ENCODE results near the gene CD6.

Gene CD6

DNA sequence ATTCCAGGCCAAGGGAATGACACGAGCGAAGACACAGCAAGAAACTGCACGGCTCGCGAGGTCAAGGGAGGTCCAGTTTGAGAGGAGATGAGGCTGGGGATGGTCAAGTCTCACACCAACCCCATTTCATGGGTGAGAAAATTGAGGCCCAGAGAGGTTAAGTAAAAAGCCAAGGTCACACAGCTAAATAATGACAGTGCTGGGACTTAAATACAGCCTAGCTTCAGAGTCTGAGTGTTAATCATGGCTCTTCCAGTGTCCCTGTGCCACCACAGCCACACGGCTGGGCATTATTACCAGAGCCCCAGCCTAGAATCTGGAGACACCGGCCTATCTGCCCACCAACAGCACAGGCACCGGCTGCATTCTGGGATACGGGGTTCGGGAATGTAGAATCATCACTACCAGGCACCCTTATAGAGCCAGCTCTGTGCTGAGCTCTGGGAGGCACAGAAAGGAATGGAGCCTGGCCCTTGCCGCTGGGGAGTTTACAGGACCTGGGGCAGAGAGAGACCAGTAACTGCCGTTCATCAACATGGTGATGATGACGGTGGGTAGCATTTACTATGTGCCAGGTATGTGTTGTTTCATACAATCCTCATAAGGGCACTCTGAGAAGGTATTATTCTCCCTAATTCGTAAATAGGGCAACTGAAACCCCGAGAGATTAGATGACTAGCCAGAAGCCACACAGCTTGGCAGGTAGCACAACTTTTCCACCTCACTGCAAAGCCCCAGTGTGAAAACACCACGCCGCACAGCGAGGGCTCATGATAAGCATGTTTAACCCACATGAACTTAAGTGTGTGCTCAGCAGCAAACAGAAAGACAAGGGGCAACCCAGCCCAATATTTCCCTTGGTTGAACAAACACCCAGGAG, 51.8 kb downstream of the CD6 start:
- H3K27ac ChIP-seq (ENCODE audit: low read depth, low read length) = no peak overlapping the region
- no peak overlapping the region for H3K9ac ChIP-seq (ENCODE audit: low read length in 5 of 5)
- H3K4me3 ChIP-seq (ENCODE audit: low read depth in 1 of 5, low read length in 5 of 5) = no peak overlapping the region
- peaks cover 1 to 55% (median 30%) of the 10 kb centered on the region in 5 donors for H3K4me1 ChIP-seq (ENCODE audit: control insufficient read depth in 5 of 5, insufficient read depth in 5 of 5, low read length in 5 of 5)
- H3K9me3 ChIP-seq (ENCODE audit: control insufficient read depth in 5 of 5, low read length in 5 of 5) = peaks cover 0 to 5% (median 2%) of the 10 kb centered on the region in 5 donors
- no peaks in the 10 kb centered on the region for H3K36me3 ChIP-seq (ENCODE audit: control insufficient read depth in 5 of 5, insufficient read depth in 5 of 5, low read length in 5 of 5)
- peaks cover 15 to 33% (median 25%) of the 10 kb centered on the region in 5 donors for H3K27me3 ChIP-seq (ENCODE audit: control insufficient read depth in 5 of 5, insufficient read depth in 4 of 5, low read length in 5 of 5)

DNA sequence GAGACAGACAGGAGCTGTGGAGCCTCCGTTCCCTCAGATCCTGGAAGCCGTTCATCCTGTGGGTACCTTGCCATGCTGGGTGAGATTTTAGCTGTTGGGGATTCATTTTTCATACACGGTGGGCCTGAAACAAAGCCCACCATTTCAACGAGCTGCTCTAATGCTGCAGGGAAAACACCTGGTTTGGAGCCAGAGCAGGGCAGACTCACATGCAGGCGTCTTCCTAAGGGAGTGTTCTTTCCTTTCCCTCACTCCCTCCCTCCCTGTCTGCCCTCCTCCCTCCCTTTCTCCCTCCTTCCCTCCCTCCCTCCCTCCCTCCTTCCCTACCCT, 52.5 kb downstream of the CD6 start:
- no peak overlapping the region for H3K9ac ChIP-seq (ENCODE audit: low read length in 5 of 5)
- H3K27me3 ChIP-seq (ENCODE audit: control insufficient read depth in 5 of 5, insufficient read depth in 4 of 5, low read length in 5 of 5) = peaks cover 15 to 31% (median 23%) of the 10 kb centered on the region in 5 donors

DNA sequence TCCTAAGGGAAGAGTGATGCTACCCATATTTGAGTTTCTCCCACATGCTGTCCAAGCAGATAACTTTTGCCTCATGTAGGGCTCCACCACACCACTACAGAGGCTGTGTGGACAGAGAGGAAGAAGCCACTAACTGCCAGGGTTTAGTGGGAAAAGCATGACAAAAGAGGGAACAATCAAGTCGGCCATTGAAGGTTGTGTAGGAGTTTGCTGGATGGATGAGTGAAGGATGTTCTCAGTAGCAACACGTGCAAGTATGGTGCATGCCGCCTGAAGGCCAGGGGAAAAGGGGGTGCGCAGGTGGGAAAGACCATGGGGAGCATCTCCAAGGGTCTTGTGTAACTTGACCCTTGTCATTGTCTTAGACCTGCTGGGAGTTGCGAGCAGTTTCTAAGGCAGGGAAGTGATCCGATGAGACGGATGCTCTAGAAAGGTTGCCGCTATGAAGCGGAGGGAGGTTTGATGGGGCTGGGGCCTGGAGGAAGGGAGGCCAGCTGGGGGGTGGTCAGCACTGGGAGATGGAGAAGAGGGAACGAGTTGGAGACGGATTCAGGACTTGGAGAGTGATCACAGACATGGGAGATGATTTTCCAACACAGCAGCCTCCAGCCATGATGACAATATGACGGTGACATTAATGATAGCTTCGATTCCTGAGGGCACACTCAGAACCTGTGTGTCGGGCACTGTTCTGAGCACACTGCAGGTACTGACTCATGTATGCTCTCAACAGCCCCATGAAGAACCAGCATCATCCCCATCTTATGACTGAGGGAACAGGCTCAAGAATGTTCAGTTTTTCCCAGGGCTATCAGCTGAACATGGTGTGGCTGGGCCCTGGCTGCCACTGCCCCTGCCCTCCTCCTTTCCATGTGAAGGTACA, 53.7 kb downstream of the CD6 start:
- Histone ChIP-seq H3K27me3 (ENCODE audit: control insufficient read depth in 5 of 5, insufficient read depth in 4 of 5, low read length in 5 of 5) (peaks cover 15 to 30% (median 22%) of the 10 kb centered on the region in 5 donors), H3K36me3 (ENCODE audit: control insufficient read depth in 5 of 5, insufficient read depth in 5 of 5, low read length in 5 of 5) (no peaks in the 10 kb centered on the region), H3K4me1 (ENCODE audit: control insufficient read depth in 5 of 5, insufficient read depth in 5 of 5, low read length in 5 of 5) (peaks cover 2 to 58% (median 33%) of the 10 kb centered on the region in 5 donors), H3K27ac (ENCODE audit: low read depth, low read length) (no peak overlapping the region), H3K4me3 (ENCODE audit: low read depth in 1 of 5, low read length in 5 of 5) (no peak overlapping the region), H3K9me3 (ENCODE audit: control insufficient read depth in 5 of 5, low read length in 5 of 5) (peaks cover 0 to 5% (median 2%) of the 10 kb centered on the region in 5 donors), H3K9ac (ENCODE audit: low read length in 5 of 5) (no peak overlapping the region)

More for the DNA sequence above, 52.5 kb downstream of the CD6 start:
- Histone ChIP-seq H3K27ac (ENCODE audit: low read depth, low read length) (no peak overlapping the region), H3K9me3 (ENCODE audit: control insufficient read depth in 5 of 5, low read length in 5 of 5) (peaks cover 0 to 5% (median 2%) of the 10 kb centered on the region in 5 donors), H3K4me3 (ENCODE audit: low read depth in 1 of 5, low read length in 5 of 5) (no peak overlapping the region), H3K36me3 (ENCODE audit: control insufficient read depth in 5 of 5, insufficient read depth in 5 of 5, low read length in 5 of 5) (no peaks in the 10 kb centered on the region), H3K4me1 (ENCODE audit: control insufficient read depth in 5 of 5, insufficient read depth in 5 of 5, low read length in 5 of 5) (peaks cover 2 to 58% (median 33%) of the 10 kb centered on the region in 5 donors)

DNA sequence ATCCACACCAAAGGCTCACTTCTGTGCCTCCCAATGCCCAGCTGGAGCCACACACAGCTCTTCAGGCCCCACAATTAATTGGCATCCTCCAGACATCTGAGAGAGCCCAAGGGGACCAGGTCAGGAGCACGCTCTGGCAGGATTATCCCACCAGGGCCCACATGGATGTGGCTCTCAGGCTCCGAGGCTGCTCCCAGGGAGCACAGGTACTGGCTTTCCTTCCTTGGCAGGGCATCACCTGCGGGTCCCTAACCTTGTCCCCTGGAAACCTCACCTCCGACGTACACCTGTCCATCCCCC, 54.3 kb downstream of the CD6 start:
- no peak overlapping the region for H3K27ac ChIP-seq (ENCODE audit: low read depth, low read length)
- no peaks in the 10 kb centered on the region for H3K36me3 ChIP-seq (ENCODE audit: control insufficient read depth in 5 of 5, insufficient read depth in 5 of 5, low read length in 5 of 5)
- H3K4me1 ChIP-seq (ENCODE audit: control insufficient read depth in 5 of 5, insufficient read depth in 5 of 5, low read length in 5 of 5) = peaks cover 2 to 58% (median 33%) of the 10 kb centered on the region in 5 donors
- peaks cover 0 to under 1% (median 0%) of the 10 kb centered on the region in 5 donors for H3K9me3 ChIP-seq (ENCODE audit: control insufficient read depth in 5 of 5, low read length in 5 of 5)
- H3K27me3 ChIP-seq (ENCODE audit: control insufficient read depth in 5 of 5, insufficient read depth in 4 of 5, low read length in 5 of 5) = peaks cover 11 to 27% (median 22%) of the 10 kb centered on the region in 5 donors
- no peak overlapping the region for H3K9ac ChIP-seq (ENCODE audit: low read length in 5 of 5)
- no peak overlapping the region for H3K4me3 ChIP-seq (ENCODE audit: low read depth in 1 of 5, low read length in 5 of 5)

DNA sequence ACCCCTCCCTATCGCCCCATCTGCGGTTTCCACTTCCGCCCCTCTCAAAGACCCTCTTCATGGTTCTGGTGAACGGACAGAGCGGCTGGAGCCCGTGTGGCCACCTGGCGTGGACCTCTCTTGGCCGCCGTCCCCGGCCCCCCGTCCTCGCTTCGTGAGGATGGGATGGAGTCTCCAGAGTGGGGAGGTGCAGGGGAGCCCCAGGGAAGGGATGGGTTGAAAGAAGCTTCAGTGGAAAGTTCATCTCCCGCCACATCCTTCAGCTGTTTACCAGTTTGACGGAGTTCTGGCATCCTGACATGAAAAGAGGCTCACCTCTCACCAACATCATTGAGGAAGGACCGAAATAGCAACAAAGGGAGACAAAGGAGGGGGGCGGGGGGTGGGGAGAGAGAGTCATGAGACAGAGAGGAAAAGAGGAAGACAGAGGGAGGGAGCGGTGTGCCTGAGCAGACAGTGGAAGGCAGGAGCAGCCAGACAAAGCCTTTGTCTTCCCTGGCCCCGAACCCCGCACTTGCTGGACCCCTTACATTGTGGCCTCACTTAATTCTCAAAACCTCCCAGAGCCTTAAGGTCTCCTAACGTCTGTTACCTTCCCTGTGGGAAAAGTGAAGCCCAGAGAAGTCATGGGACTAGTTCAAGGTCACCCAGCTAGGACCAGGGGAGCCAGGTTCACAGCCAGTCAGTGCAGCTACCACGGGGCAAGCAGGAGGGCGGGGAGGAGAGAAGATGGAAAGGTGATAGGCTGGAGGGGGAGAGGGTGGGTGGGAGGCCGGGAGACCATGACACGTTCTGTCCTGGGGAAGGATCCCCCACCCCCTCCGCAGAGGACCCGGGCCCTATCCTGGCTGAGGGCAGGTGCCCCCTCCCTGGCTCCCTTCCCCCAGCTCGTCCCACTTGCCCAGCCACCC, 54.9 kb downstream of the CD6 start:
- no peaks in the 10 kb centered on the region for H3K9me3 ChIP-seq (ENCODE audit: control insufficient read depth in 5 of 5, low read length in 5 of 5)
- H3K27ac ChIP-seq (ENCODE audit: low read depth, low read length) = no peak overlapping the region
- peaks cover 10 to 22% (median 18%) of the 10 kb centered on the region in 5 donors for H3K27me3 ChIP-seq (ENCODE audit: control insufficient read depth in 5 of 5, insufficient read depth in 4 of 5, low read length in 5 of 5)
- H3K4me3 ChIP-seq (ENCODE audit: low read depth in 1 of 5, low read length in 5 of 5) = no peak overlapping the region
- H3K4me1 ChIP-seq (ENCODE audit: control insufficient read depth in 5 of 5, insufficient read depth in 5 of 5, low read length in 5 of 5) = peaks cover 2 to 58% (median 31%) of the 10 kb centered on the region in 5 donors
- no peaks in the 10 kb centered on the region for H3K36me3 ChIP-seq (ENCODE audit: control insufficient read depth in 5 of 5, insufficient read depth in 5 of 5, low read length in 5 of 5)
- no peak overlapping the region for H3K9ac ChIP-seq (ENCODE audit: low read length in 5 of 5)

DNA sequence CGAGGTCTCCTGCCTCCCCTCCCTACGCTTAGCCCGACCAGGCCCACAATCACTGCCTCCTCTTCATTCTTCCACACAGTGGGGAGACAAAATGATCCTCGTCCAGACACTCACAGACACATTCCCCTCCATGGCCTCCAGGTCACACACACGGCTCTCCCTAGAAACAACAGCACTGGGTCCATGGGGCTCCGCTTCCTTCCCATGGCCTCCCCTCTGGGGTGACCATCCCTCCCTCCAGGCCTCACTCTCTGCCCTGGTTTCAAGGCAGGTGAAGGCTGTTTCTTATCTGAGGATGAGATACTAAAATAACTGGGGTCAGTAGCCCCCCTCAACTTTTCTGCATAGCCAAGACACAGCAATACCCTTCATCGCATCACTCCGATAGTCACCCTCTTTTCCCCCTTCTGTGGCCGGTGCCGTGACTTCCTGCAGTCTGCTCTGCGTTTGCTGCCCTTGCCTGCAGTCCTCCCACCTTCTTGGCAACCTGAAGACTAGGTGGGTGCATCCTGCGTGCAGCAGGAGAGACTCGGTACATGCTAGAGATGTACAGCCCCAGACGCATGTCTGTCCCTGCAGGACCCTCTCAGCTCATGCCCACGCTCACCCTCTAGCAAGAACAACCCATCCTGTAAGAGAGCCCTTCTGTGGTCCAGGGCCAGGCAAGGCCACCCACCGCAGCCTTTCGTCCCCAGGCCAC, 55.8 kb downstream of the CD6 start:
- no peaks in the 10 kb centered on the region for H3K36me3 ChIP-seq (ENCODE audit: control insufficient read depth in 5 of 5, insufficient read depth in 5 of 5, low read length in 5 of 5)
- peaks cover 2 to 52% (median 28%) of the 10 kb centered on the region in 5 donors for H3K4me1 ChIP-seq (ENCODE audit: control insufficient read depth in 5 of 5, insufficient read depth in 5 of 5, low read length in 5 of 5)
- H3K27me3 ChIP-seq (ENCODE audit: control insufficient read depth in 5 of 5, insufficient read depth in 4 of 5, low read length in 5 of 5) = peaks cover 7 to 15% (median 11%) of the 10 kb centered on the region in 5 donors
- no peak overlapping the region for H3K27ac ChIP-seq (ENCODE audit: low read depth, low read length)
- no peak overlapping the region for H3K4me3 ChIP-seq (ENCODE audit: low read depth in 1 of 5, low read length in 5 of 5)
- H3K9ac ChIP-seq (ENCODE audit: low read length in 5 of 5) = no peak overlapping the region
- no peaks in the 10 kb centered on the region for H3K9me3 ChIP-seq (ENCODE audit: control insufficient read depth in 5 of 5, low read length in 5 of 5)

DNA sequence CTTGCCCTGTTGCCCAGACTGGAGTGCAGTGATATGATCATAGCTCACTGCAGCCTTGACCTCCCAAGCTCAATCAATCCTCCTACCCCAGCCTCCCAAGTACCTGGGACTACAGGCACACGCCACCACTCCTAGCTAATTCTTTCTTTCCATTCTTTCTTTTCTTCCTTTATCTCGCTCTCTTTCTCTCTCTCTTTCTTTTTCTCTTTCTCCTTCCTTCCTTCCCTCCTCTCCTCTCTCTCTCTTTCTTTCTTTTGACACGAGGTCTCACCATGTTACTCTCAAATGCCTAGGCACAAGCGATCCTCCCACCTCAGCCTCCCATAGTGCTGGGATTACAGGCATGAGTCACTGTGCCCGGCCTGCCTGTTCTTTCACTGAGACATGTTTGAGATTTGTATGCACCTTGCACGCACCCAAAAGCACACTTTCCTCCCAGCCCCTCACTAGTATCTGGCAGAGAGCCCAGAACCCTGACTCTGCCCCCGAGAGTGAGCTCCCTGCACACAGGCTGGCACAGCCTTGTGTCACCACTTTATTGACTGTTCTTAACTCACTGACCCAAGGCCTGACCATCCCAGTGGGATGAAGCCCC, 56.8 kb downstream of the CD6 start:
- H3K27ac ChIP-seq (ENCODE audit: low read depth, low read length) = no peak overlapping the region
- no peaks in the 10 kb centered on the region for H3K9me3 ChIP-seq (ENCODE audit: control insufficient read depth in 5 of 5, low read length in 5 of 5)
- H3K4me1 ChIP-seq (ENCODE audit: control insufficient read depth in 5 of 5, insufficient read depth in 5 of 5, low read length in 5 of 5) = peaks cover 0 to 42% (median 20%) of the 10 kb centered on the region in 5 donors
- peaks cover 4 to 15% (median 11%) of the 10 kb centered on the region in 5 donors for H3K27me3 ChIP-seq (ENCODE audit: control insufficient read depth in 5 of 5, insufficient read depth in 4 of 5, low read length in 5 of 5)
- no peaks in the 10 kb centered on the region for H3K36me3 ChIP-seq (ENCODE audit: control insufficient read depth in 5 of 5, insufficient read depth in 5 of 5, low read length in 5 of 5)
- no peak overlapping the region for H3K4me3 ChIP-seq (ENCODE audit: low read depth in 1 of 5, low read length in 5 of 5)
- H3K9ac ChIP-seq (ENCODE audit: low read length in 5 of 5) = no peak overlapping the region

DNA sequence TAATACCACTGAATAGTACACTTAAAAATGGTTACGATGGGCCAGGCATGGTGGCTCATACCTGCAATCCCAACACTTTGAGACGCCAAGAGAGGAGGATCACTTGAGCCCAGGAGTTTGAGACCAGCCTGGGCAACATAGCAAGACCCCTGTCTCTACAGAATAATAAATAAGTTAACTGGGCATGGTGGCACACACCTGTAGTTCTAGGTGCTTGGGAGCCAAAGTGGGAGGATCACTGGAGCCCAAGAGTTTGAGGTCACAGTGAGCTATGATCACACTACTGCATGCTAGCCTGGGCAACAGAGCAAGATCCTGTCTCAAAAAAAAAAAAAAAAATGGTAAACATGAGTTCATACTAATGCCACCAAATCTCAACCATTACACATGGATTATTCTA, 61.3 kb downstream of the CD6 start:
- Histone ChIP-seq H3K36me3 (ENCODE audit: control insufficient read depth in 5 of 5, insufficient read depth in 5 of 5, low read length in 5 of 5) (no peaks in the 10 kb centered on the region), H3K4me1 (ENCODE audit: control insufficient read depth in 5 of 5, insufficient read depth in 5 of 5, low read length in 5 of 5) (peaks cover 0 to 7% (median 3%) of the 10 kb centered on the region in 5 donors), H3K9ac (ENCODE audit: low read length in 5 of 5) (no peak overlapping the region), H3K4me3 (ENCODE audit: low read depth in 1 of 5, low read length in 5 of 5) (no peak overlapping the region), H3K9me3 (ENCODE audit: control insufficient read depth in 5 of 5, low read length in 5 of 5) (no peaks in the 10 kb centered on the region), H3K27me3 (ENCODE audit: control insufficient read depth in 5 of 5, insufficient read depth in 4 of 5, low read length in 5 of 5) (peaks cover 0 to 5% (median 0%) of the 10 kb centered on the region in 5 donors), H3K27ac (ENCODE audit: low read depth, low read length) (no peak overlapping the region)

DNA sequence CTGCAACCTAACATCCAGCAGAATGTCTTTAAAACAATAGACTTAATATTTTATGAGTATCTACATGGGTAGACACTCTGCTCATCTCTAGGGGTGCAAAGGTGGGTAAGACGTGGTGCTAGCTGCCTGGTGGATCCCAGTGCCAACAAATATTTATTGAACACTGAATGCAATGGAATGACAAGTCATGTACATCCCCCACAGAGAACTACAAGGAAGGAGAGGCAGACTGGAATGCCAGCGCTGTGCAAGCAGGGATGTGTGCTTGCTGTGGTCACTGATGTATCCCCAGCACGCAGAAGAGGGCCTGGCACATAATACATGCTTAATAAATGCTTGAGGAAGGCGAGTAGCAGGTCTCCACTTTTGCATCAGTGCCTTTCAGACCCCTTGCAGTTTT, 61.9 kb downstream of the CD6 start:
- Histone ChIP-seq H3K9ac (ENCODE audit: low read length in 5 of 5) (no peak overlapping the region), H3K4me3 (ENCODE audit: low read depth in 1 of 5, low read length in 5 of 5) (no peak overlapping the region), H3K27me3 (ENCODE audit: control insufficient read depth in 5 of 5, insufficient read depth in 4 of 5, low read length in 5 of 5) (peaks cover 0 to 5% (median 0%) of the 10 kb centered on the region in 5 donors), H3K36me3 (ENCODE audit: control insufficient read depth in 5 of 5, insufficient read depth in 5 of 5, low read length in 5 of 5) (no peaks in the 10 kb centered on the region), H3K4me1 (ENCODE audit: control insufficient read depth in 5 of 5, insufficient read depth in 5 of 5, low read length in 5 of 5) (peaks cover 0 to 3% (median 2%) of the 10 kb centered on the region in 5 donors), H3K27ac (ENCODE audit: low read depth, low read length) (no peak overlapping the region), H3K9me3 (ENCODE audit: control insufficient read depth in 5 of 5, low read length in 5 of 5) (no peaks in the 10 kb centered on the region)

All from subcutaneous abdominal adipose tissue (tissue), 5 donors.